Measurements from ENCODE around the gene HMGN4. TPM values are rescaled to one million over a fixed set of nuclear protein-coding genes. Genes with fewer than 3 reads are reported as not detected.

HMGN4 gene
- total and polyA plus RNA-seq, 9 of the 15 experiments (the other 6 are each of a cell fraction or from before 2014, with no cell fraction given): 35.4 to 134 (median 94.1) TPM

- peak; percentile 85 for TF ChIP-seq ADNP (tag; IDR thresholded peaks at IDR 0.05)
- 0 out of 2 replicates have a peak, but pooled peaks have one; percentile 53 for TF ChIP-seq NR2C1 (IDR thresholded peaks at IDR 0.05)
- TF ChIP-seq NR2C1 (tag; IDR thresholded peaks at IDR 0.05): no peak
- peak; percentile 51; the same call in 1 of the 2 replicates for TF ChIP-seq ZNF174 (CRISPR knock-in tag; IDR thresholded peaks at IDR 0.05)
- TF ChIP-seq THRA (IDR thresholded peaks at IDR 0.05): no peak
- TF ChIP-seq ZNF133 (CRISPR knock-in tag; IDR thresholded peaks at IDR 0.05): no peak
- TF ChIP-seq THRAP3 (IDR thresholded peaks at IDR 0.05; ENCODE audit: borderline replicate concordance): peak; percentile 84
- peak; percentile 77 for TF ChIP-seq ZNF764 (CRISPR knock-in tag; IDR thresholded peaks at IDR 0.05; ENCODE audit: low read depth)
- no peak for TF ChIP-seq RNF2 (IDR thresholded peaks at IDR 0.05)
- no peak for TF ChIP-seq ZBTB33 (CRISPR knock-in tag; IDR thresholded peaks at IDR 0.05)
- TF ChIP-seq TEAD4 (IDR thresholded peaks at IDR 0.05; ENCODE audit: low read length): peak; percentile 69
- no peak for TF ChIP-seq TEAD4 (CRISPR knock-in tag; IDR thresholded peaks at IDR 0.05; ENCODE audit: borderline replicate concordance)
- no peak for TF ChIP-seq PYGO2 (tag; IDR thresholded peaks at IDR 0.05)
- peak; percentile 82 for TF ChIP-seq NFE2 (IDR thresholded peaks at IDR 0.05; ENCODE audit: low read depth)
- TF ChIP-seq HES1 (IDR thresholded peaks at IDR 0.05; ENCODE audit: low read depth): no peak; the same call in 1 of the 2 replicates
- peak; percentile 55; the same call in 1 of the 2 replicates for TF ChIP-seq RB1 (IDR thresholded peaks at IDR 0.05; ENCODE audit: low read depth)
- 0 out of 4 replicates have a peak, but pooled peaks of 1 of the 2 experiments have one; percentile 44 for TF ChIP-seq RCOR1 (IDR thresholded peaks at IDR 0.05; ENCODE audit: borderline replicate concordance in 1 of 2, low read depth in 2 of 2, low read length in 2 of 2)
- no peak for TF ChIP-seq JUNB (CRISPR knock-in tag; conservative IDR thresholded peaks at IDR 0.05)
- TF ChIP-seq AFF1 (IDR thresholded peaks at IDR 0.05; ENCODE audit: low read depth in 1 of 2, partially characterized antibody in 2 of 2): peak in 1 of 2 experiments; percentile 72
- no peak for TF ChIP-seq ZNF589 (CRISPR knock-in tag; IDR thresholded peaks at IDR 0.05; ENCODE audit: low read depth)
- no peak for TF ChIP-seq SNIP1 (IDR thresholded peaks at IDR 0.05; ENCODE audit: low read depth)
Measured at GRCh38 chr6:26520850-26521599, 17.1 kb upstream of the HMGN4 start (continued).

Measured in K562 (cell line).